Glutamatergic neuron (in vitro differentiated cells): ENCODE measurements around the gene CR2. TPM values are rescaled to one million over a fixed set of nuclear protein-coding genes. Genes with fewer than 3 reads are reported as not detected.

ENCODE experiments used
- DNase-seq: peaks from one replicate; pipeline ENCODE4 v3.0.0; 2022
- H3K27ac Mint-ChIP-seq: one replicate; pipeline ENCODE4 v1.8.0; 2020; ENCODE audit warnings: mild to moderate bottlenecking, mixed read lengths, inconsistent platforms; ENCODE audit not compliant: unreplicated experiment
- H3K27me3 Mint-ChIP-seq: one replicate; pipeline ENCODE4 v1.8.0; 2020; ENCODE audit warnings: mild to moderate bottlenecking, moderate library complexity, mixed read lengths, inconsistent platforms; ENCODE audit not compliant: unreplicated experiment
- H3K36me3 Mint-ChIP-seq: one replicate; pipeline ENCODE4 v1.8.0; 2020; ENCODE audit warnings: mild to moderate bottlenecking, mixed read lengths, inconsistent platforms; ENCODE audit not compliant: unreplicated experiment
- H3K4me1 Mint-ChIP-seq: one replicate; pipeline ENCODE4 v1.8.0; 2020; ENCODE audit warnings: mild to moderate bottlenecking, low read depth, mixed read lengths, inconsistent platforms; ENCODE audit not compliant: unreplicated experiment
- H3K4me3 Mint-ChIP-seq: one replicate; pipeline ENCODE4 v1.8.0; 2020; ENCODE audit warnings: mild to moderate bottlenecking, mixed read lengths, inconsistent platforms; ENCODE audit not compliant: unreplicated experiment
- H3K9me3 Mint-ChIP-seq: one replicate; pipeline ENCODE4 v1.8.0; 2020; ENCODE audit warnings: mild to moderate bottlenecking, moderate library complexity, mixed read lengths, inconsistent platforms; ENCODE audit not compliant: unreplicated experiment
- total RNA-seq: library from RNA; stranded (reverse); fragmentation: NEBNext Ultra II Directional; extraction: Animal tissue kit (Norgen Biotek cat#: 25700); gene quantifications from one replicate; pipeline ENCODE4 v1.2.1, GENCODE V29; 2021; ENCODE audit not compliant: unreplicated experiment
- TF ChIP-seq, protein P1 (sequence below): fragments of 200-600 bp; sonication (generic); IDR thresholded peaks from one replicate; pipeline ENCODE4 v1.5.0; 2021; ENCODE audit not compliant: partially characterized antibody, unreplicated experiment

CR2 gene
- total RNA-seq, 1 donor from 2014 or later, result not detected

DNA sequence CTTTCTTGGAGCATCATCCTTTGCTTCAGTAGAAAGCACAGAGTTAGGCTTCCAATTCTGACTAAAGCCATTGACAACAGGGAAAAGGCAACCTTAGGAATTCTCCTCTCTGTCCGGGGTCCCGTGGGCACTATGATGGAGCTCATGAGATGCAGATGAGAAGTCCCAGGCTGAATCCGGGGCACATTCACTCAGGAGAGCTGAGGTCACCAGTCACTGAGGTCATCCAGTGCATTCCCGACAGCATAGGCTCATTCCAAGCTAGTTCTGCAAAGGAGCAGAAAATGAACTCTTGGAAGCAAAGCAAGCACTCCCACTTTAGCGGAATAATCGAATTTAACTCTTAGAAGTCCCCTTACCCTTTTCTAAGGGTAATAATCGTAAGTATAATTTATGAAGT, 48.6 kb downstream of the CR2 start:
- no peaks in the 10 kb centered on the region for H3K27me3 Mint-ChIP-seq
- H3K9me3 Mint-ChIP-seq, result peaks cover 1% of the 10 kb centered on the region
- TF ChIP-seq, protein P1, sequence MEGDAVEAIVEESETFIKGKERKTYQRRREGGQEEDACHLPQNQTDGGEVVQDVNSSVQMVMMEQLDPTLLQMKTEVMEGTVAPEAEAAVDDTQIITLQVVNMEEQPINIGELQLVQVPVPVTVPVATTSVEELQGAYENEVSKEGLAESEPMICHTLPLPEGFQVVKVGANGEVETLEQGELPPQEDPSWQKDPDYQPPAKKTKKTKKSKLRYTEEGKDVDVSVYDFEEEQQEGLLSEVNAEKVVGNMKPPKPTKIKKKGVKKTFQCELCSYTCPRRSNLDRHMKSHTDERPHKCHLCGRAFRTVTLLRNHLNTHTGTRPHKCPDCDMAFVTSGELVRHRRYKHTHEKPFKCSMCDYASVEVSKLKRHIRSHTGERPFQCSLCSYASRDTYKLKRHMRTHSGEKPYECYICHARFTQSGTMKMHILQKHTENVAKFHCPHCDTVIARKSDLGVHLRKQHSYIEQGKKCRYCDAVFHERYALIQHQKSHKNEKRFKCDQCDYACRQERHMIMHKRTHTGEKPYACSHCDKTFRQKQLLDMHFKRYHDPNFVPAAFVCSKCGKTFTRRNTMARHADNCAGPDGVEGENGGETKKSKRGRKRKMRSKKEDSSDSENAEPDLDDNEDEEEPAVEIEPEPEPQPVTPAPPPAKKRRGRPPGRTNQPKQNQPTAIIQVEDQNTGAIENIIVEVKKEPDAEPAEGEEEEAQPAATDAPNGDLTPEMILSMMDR, result no peak
- no peak overlapping the region for H3K4me3 Mint-ChIP-seq
- no peak overlapping the region for H3K27ac Mint-ChIP-seq
- no peaks in the 10 kb centered on the region for H3K36me3 Mint-ChIP-seq
- DNase-seq, result no peak
- no peaks in the 10 kb centered on the region for H3K4me1 Mint-ChIP-seq

DNA sequence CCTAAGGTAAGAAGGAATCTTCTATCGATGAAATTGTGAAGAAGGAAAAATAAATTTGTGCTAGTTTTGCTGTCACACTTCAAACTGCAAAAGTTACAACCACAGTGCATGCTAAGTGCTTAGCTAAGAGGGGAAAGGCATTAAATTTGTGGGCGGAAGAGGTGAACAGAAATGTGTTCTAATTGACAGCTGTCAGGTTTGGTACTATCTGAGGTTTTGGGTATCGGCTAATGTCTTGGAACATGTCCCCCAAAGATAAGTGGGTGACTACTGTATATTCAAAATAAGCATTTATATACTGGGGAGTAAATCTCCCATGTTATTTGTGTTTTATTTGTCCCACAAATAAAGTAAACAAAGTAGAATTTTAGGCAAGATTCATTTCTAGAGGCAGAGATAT, 49.8 kb downstream of the CR2 start:
- Mint-ChIP-seq H3K27me3 (no peaks in the 10 kb centered on the region), H3K36me3 (no peaks in the 10 kb centered on the region), H3K27ac (no peak overlapping the region), H3K4me3 (no peak overlapping the region), H3K4me1 (no peaks in the 10 kb centered on the region), H3K9me3 (peaks cover 1% of the 10 kb centered on the region)
- TF ChIP-seq, protein P1, result no peak
- DNase-seq, result no peak

DNA sequence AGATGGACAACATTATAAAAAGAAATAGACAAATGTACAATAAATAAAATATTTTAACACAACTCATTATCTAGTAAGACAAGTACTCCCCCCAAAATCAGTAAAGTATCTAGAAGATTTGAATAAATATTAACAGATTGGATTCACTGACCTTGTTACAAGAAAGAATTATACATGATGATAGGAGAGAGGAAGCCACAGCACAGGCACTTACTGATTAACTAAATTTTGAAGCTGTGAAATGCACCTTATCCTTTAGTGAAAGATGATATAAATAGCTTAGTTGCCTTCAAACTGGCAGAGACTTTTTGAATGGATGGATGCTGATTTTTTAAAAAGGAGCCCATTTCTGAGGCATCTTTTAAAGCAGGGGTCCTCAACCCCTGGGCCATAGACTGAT, 50.3 kb downstream of the CR2 start:
- TF ChIP-seq, protein P1, result no peak
- Mint-ChIP-seq H3K27me3 (no peaks in the 10 kb centered on the region), H3K9me3 (peaks cover 1% of the 10 kb centered on the region), H3K36me3 (no peaks in the 10 kb centered on the region), H3K4me1 (no peaks in the 10 kb centered on the region), H3K27ac (no peak overlapping the region), H3K4me3 (no peak overlapping the region)
- DNase-seq, result no peak

DNA sequence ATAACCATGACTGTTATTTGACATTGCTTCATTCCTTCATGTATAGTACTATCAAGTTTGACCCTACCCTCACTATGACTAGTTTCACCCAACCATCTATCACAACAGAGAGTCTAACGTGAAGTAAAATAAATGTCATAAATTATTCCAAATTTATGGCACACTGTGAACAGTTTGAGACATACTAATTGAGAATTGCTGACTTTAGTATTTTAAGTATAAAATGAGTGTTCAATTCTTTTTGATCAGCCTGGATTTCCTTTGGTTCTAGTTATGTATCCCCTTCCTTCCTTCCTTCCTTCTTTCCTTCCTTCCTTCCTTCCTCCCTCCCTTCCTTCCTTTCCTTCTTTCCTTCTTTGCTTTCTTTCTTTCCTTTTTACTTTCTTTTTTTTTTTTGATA, 56.3 kb downstream of the CR2 start:
- Mint-ChIP-seq H3K27me3 (no peaks in the 10 kb centered on the region), H3K9me3 (peaks cover 1% of the 10 kb centered on the region), H3K36me3 (no peaks in the 10 kb centered on the region), H3K4me3 (no peak overlapping the region), H3K27ac (no peak overlapping the region), H3K4me1 (no peaks in the 10 kb centered on the region)
- DNase-seq, result no peak
- TF ChIP-seq, protein P1, result no peak

DNA sequence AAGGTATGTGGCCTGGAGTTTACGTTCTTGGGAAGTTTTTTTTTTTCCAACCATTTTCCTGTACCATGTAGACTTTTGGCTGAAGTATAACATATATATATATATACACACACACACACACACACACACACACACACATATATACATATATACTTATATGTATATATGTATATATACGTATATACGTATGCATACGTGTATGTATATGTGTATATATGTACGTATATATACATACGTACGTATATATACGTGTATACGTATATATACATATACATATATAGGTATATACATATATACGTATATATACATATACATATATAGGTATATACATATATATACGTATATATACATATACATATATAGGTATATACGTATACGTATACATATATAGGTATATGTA, 60.8 kb downstream of the CR2 start:
- Mint-ChIP-seq H3K27ac (no peak overlapping the region), H3K27me3 (no peaks in the 10 kb centered on the region), H3K9me3 (no peaks in the 10 kb centered on the region), H3K4me1 (no peaks in the 10 kb centered on the region), H3K36me3 (no peaks in the 10 kb centered on the region), H3K4me3 (no peak overlapping the region)
- no peak for DNase-seq
- TF ChIP-seq, protein P1, result no peak
